Ascending aorta (tissue), 2 donors: ENCODE measurements around the gene CARMIL3. TPM values are rescaled to one million over a fixed set of nuclear protein-coding genes. Genes with fewer than 3 reads are reported as not detected.
A peak's percentile ranks its signal among the peaks of the same experiment; 100 is the strongest.
"Not testable (repeated sequence)": the region's sequence is repeated elsewhere in the genome, so short reads cannot be mapped to it uniquely, and the experiment has no call there.

Experiments
- DNase-seq, 2 donors: peaks; one replicate each; pipeline ENCODE4 v3.0.0-alpha.2; 2019; ENCODE audit warnings: low spot score in 2 of 2
- H3K27ac ChIP-seq, 2 donors: fragments of 200-600 bp; sonication (generic); one replicate each; pipeline ENCODE4 v1.5.1; 2016 to 2017; ENCODE audit warnings: mild to moderate bottlenecking in 1 of 2
- H3K27me3 ChIP-seq: fragments of 200-600 bp; sonication (generic); one replicate; pipeline ENCODE4 v1.5.1; 2017
- H3K36me3 ChIP-seq, 2 donors: fragments of 200-600 bp; sonication (generic); one replicate each; pipeline ENCODE4 v1.5.1; 2016
- H3K4me1 ChIP-seq, 2 donors: fragments of 200-600 bp; sonication (generic); one replicate each; pipeline ENCODE4 v1.5.1; 2016 to 2017; ENCODE audit warnings: mild to moderate bottlenecking in 1 of 2
- H3K4me3 ChIP-seq, 2 donors: fragments of 200-600 bp; sonication (generic); one replicate each; pipeline ENCODE4 v1.5.1; 2016 to 2017; ENCODE audit warnings: mild to moderate bottlenecking in 1 of 2
- H3K9me3 ChIP-seq, 2 donors: fragments of 200-600 bp; sonication (generic); one replicate each; pipeline ENCODE4 v1.5.1; 2016
- CTCF ChIP-seq, 3 experiments: fragments of 200-600 bp in 2 of 3; fragments of 450-650 bp in 1 of 3; sonication (generic) in 2 of 3; IDR thresholded peaks; one replicate each; pipeline ENCODE4 v1.5.1; 2016 to 2019; ENCODE audit warnings: antibody characterized with exemption in 3 of 3, mild to moderate bottlenecking in 1 of 3, moderate library complexity in 1 of 3
- intact Hi-C: fragments of 100-400 bp; cut with DNase I; formaldehyde crosslinking; loops from one replicate; pipeline ENCODE4 v1.15.1; 2023
- total RNA-seq: library from RNA; depleted of rRNA; stranded (reverse); fragments of >200 nt; gene quantifications from one replicate; pipeline ENCODE4 v1.1.0, GENCODE V29; 2016

CARMIL3 gene
- total RNA-seq = not detected

GRCh38 chr14:24051789-24052655 is at the start of gene CARMIL3:
CARMIL3 (plus strand) TSS chr14:24052009; CDS start chr14:24052154, 145 bp downstream.
- DNase-seq = no peak
- Histone ChIP-seq H3K27ac (no peak within 1 kb of the TSS), H3K4me1 (peaks cover 9 to 12% of the 10 kb centered on the region in 2 donors), H3K4me3 (peak within 1 kb of the TSS; percentile 61 to 81), H3K27me3 (no peaks in the 10 kb centered on the region), H3K36me3 (no peaks in the 10 kb centered on the region), H3K9me3 (no peaks in the 10 kb centered on the region)
- intact Hi-C loops = loop anchor here (2.0 kb wide), 1 partner anchor 37 kb away; no protein-coding TSS in a partner anchor
- no peak for TF ChIP-seq CTCF (IDR thresholded peaks at IDR 0.05)

GRCh38 chr14:24006471-24006816 is 45.4 kb upstream of the CARMIL3 start:
- DNase-seq, intact Hi-C loops, H3K36me3 ChIP-seq, H3K27me3 ChIP-seq, H3K9me3 ChIP-seq, H3K4me1 ChIP-seq: not testable (repeated sequence)
- peak overlapping the region in 1 of 2 donors; percentile 12 for H3K27ac ChIP-seq
- H3K4me3 ChIP-seq = peak overlapping the region in 1 of 2 donors; percentile 67

GRCh38 chr14:24006817-24007652 is 44.8 kb upstream of the CARMIL3 start:
- H3K36me3 ChIP-seq, H3K27me3 ChIP-seq, H3K4me1 ChIP-seq, intact Hi-C loops, DNase-seq, H3K9me3 ChIP-seq: not testable (repeated sequence)
- Histone ChIP-seq H3K27ac (peak overlapping the region in 1 of 2 donors; percentile 12), H3K4me3 (peak overlapping the region in 1 of 2 donors; percentile 67)

- Histone ChIP-seq H3K4me3 (no peak overlapping the region), H3K36me3 (no peaks in the 10 kb centered on the region), H3K27me3 (no peaks in the 10 kb centered on the region), H3K27ac (no peak overlapping the region), H3K9me3 (no peaks in the 10 kb centered on the region), H3K4me1 (peaks cover 0 to 4% of the 10 kb centered on the region in 2 donors)
- no peak for DNase-seq
- no peak for TF ChIP-seq CTCF (IDR thresholded peaks at IDR 0.05)
- intact Hi-C loops = no loop called here
Observed at GRCh38 chr14:24011051-24011450, 40.8 kb upstream of the CARMIL3 start.

GRCh38 chr14:24012726-24013273 is 39.0 kb upstream of the CARMIL3 start:
- H3K36me3 ChIP-seq, H3K9me3 ChIP-seq, DNase-seq, intact Hi-C loops, H3K27me3 ChIP-seq, H3K27ac ChIP-seq, H3K4me3 ChIP-seq, H3K4me1 ChIP-seq: not testable (repeated sequence)

GRCh38 chr14:24013654-24014514 is 37.9 kb upstream of the CARMIL3 start:
- Histone ChIP-seq H3K4me1 (peaks cover 0 to 4% of the 10 kb centered on the region in 2 donors), H3K36me3 (no peaks in the 10 kb centered on the region), H3K9me3 (no peaks in the 10 kb centered on the region), H3K27ac (no peak overlapping the region), H3K27me3 (no peaks in the 10 kb centered on the region), H3K4me3 (no peak overlapping the region)
- DNase-seq = no peak
- TF ChIP-seq CTCF (IDR thresholded peaks at IDR 0.05) = peak; percentile 74 to 93 (median 82)
- intact Hi-C loops = loop anchor here (1.0 to 2.0 kb wide), 5 partner anchors 22 to 95 kb away; partner anchors contain the start of gene CARMIL3

GRCh38 chr14:24015745-24016144 is 36.1 kb upstream of the CARMIL3 start:
- not testable (repeated sequence) for H3K9me3 ChIP-seq, H3K4me3 ChIP-seq, H3K27me3 ChIP-seq, H3K4me1 ChIP-seq, H3K36me3 ChIP-seq, H3K27ac ChIP-seq, DNase-seq
- intact Hi-C loops = loop anchor here (2.0 kb wide), 2 partner anchors 37 to 41 kb away; partner anchors contain the start of gene CARMIL3

GRCh38 chr14:24018978-24019377 is 32.8 kb upstream of the CARMIL3 start:
- H3K27me3 ChIP-seq, DNase-seq, H3K9me3 ChIP-seq, intact Hi-C loops, H3K36me3 ChIP-seq, H3K27ac ChIP-seq, H3K4me3 ChIP-seq, H3K4me1 ChIP-seq: not testable (repeated sequence)

GRCh38 chr14:24019944-24020343 is 31.9 kb upstream of the CARMIL3 start:
- H3K4me1 ChIP-seq, DNase-seq, H3K4me3 ChIP-seq, H3K27ac ChIP-seq, H3K27me3 ChIP-seq, intact Hi-C loops, H3K36me3 ChIP-seq, H3K9me3 ChIP-seq: not testable (repeated sequence)

- H3K4me1 ChIP-seq, H3K36me3 ChIP-seq, intact Hi-C loops, H3K27me3 ChIP-seq, H3K27ac ChIP-seq, H3K4me3 ChIP-seq, DNase-seq, H3K9me3 ChIP-seq: not testable (repeated sequence)
Observed at GRCh38 chr14:24020520-24020919, 31.3 kb upstream of the CARMIL3 start.
